Adrenal gland (tissue), 12 donors: ENCODE data around the gene TRIOBP. TPM values are rescaled to one million over a fixed set of nuclear protein-coding genes. Genes with fewer than 3 reads are reported as not detected.
"Not testable (repeated sequence)": the region's sequence is repeated elsewhere in the genome, so short reads cannot be mapped to it uniquely, and the experiment has no call there.

Experiments used
- DNase-seq, 7 donors: peaks; one replicate each; pipeline ENCODE4 v3.0.0-alpha.2; 2019 to 2020
- H3K27ac ChIP-seq, 5 donors: fragments of 200-600 bp; sonication (generic) in 4 of 5; 1 replicate in 3 of 5; 2 replicates in 2 of 5; pipeline versions ENCODE4 v1.5.1 to v1.8.0; 2016 to 2020; ENCODE audit warnings: mild to moderate bottlenecking in 1 of 5
- H3K27me3 ChIP-seq: fragments of 200-600 bp; 2 replicates; pipeline ENCODE4 v1.8.0; 2021
- H3K36me3 ChIP-seq, 2 donors: fragments of 200-600 bp; replicated peaks in 1 of 2; 1 replicate in 1 of 2; 2 replicates in 1 of 2; pipeline versions ENCODE4 v1.5.1 to v1.8.0; 2018 to 2022
- H3K4me1 ChIP-seq, 2 donors: fragments of 200-600 bp; replicated peaks in 1 of 2; 1 replicate in 1 of 2; 2 replicates in 1 of 2; pipeline versions ENCODE4 v1.5.1 to v1.8.0; 2018 to 2021
- H3K4me3 ChIP-seq, 4 donors: fragments of 200-600 bp; sonication (generic) in 3 of 4; one replicate each; pipeline ENCODE4 v1.5.1; 2016 to 2018
- H3K9me3 ChIP-seq, 3 donors: fragments of 200-600 bp; sonication (generic) in 1 of 3; replicated peaks in 1 of 3; 1 replicate in 2 of 3; 2 replicates in 1 of 3; pipeline versions ENCODE4 v1.5.1 to v1.8.0; 2016 to 2021
- POLR2A ChIP-seq, 2 donors: fragments of 450-650 bp; IDR thresholded peaks; one replicate each; pipeline ENCODE4 v1.6.1; 2017; ENCODE audit warnings: antibody characterized with exemption in 2 of 2, mild to moderate bottlenecking in 2 of 2, moderate library complexity in 1 of 2
- WGBS, 4 donors: extraction: QIAGEN DNeasy Blood & Tissue Kit in 2 of 4; methylation state at CpG; one replicate each; pipeline versions ENCODE4 v1.1.5 to v1.1.7; 2013 to 2017; 5-methylcytosine and 5-hydroxymethylcytosine counted together
- intact Hi-C, 2 donors: fragments of 100-400 bp; cut with DNase I; formaldehyde crosslinking; loops; one replicate each; pipeline versions ENCODE4 v1.14.1 to v1.15.0; 2022 to 2023
- polyA plus RNA-seq, 3 donors: library from polyadenylated mRNA; stranded (reverse); fragments of 200-250 nt in 2 of 3; fragments of 350-450 nt in 1 of 3; fragmentation: Illumina TruSeq in 1 of 3; extraction: RNeasy Lipid Tissue Mini Kit (QIAGEN cat#74804) in 1 of 3; gene quantifications; one replicate each; pipeline ENCODE4 v1.2.3, GENCODE V29; 2013 to 2014
- total RNA-seq, 9 donors: library from RNA; depleted of rRNA in 4 of 9; stranded (reverse); fragments of >200 nt in 4 of 9; fragments of 120-200 nt in 1 of 9; fragmentation: NEBNext Ultra II Directional in 1 of 9; extraction: Animal tissue kit (Norgen Biotek cat#: 25700) in 1 of 9; gene quantifications; one replicate each; pipeline versions ENCODE4 v1.1.0 to v1.2.4, GENCODE V29; 2013 to 2023
- TF ChIP-seq, protein P1 (sequence below), 6 experiments: fragments of 450-650 bp in 4 of 6; fragments of 200-600 bp in 2 of 6; sonication (generic) in 1 of 6; IDR thresholded peaks; 1 replicate in 5 of 6; 2 replicates in 1 of 6; pipeline versions ENCODE4 v1.5.1 to v1.8.0; 2016 to 2021; ENCODE audit warnings: antibody characterized with exemption in 6 of 6, mild to moderate bottlenecking in 2 of 6, moderate library complexity in 1 of 6
- donor health status: healthy with polysubstance abuse.
- donor health status: Bipolar disorder and iron deficiency.
- donor health status: DM: yes; HTN: yes; CAD: no.
- donor health status: DM: no; HTN: no; CAD: no.
- donor health status: DM: no; HTN: no; CAD: no.
- donor health status: DM: yes; HTN: yes; CAD: no.

Gene TRIOBP
- total and polyA plus RNA-seq, 12 donors, result 24.6 to 146 (median 90.3) TPM

DNA sequence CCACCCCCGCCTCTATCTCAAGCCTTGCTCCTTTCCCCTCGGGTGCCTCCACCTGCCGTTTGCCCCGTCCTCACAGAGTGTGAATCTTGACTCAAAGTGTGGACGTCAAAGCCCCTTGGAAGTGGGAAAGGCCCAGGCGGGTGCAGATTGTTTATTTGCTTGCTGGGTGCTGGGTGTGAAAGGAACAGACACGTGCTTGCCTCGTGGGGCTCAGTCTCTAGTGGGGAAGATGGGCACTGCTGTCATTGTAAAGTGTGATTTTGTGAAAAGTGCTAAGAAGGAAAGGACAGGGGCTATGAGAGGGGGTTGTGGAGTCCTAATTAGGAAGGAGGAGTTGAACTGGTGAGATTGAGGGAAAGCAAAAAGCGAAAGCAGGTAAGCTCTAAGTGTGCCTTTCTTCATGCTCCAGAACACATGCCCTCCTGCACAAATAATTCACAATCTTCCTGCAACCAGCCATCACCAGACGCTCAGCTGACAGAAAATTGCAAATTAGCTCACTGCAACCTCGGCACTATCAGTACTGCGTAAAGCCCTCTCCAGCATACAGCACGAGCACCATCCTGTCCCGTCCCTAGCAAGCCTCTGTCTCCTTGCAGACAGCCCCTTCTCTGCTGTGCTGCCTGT is 101.1 kb downstream of the TRIOBP start:
- 61 to 68% (median 64%) methylated on average over 13 to 14 of the region's 14 CpGs for WGBS, 4 donors
- no peak overlapping the region for H3K27ac ChIP-seq
- no peaks in the 10 kb centered on the region for H3K27me3 ChIP-seq
- intact Hi-C loops, result loop anchor here in 1 of 2 donors (10.0 kb wide), 1 partner anchor 153 kb away; no protein-coding TSS in a partner anchor
- no peaks in the 10 kb centered on the region for H3K9me3 ChIP-seq
- H3K4me1 ChIP-seq, result peaks cover 4 to 8% of the 10 kb centered on the region in 2 donors
- no peaks in the 10 kb centered on the region for H3K36me3 ChIP-seq
- DNase-seq, result no peak
- TF ChIP-seq POLR2A (IDR thresholded peaks at IDR 0.05), result no peak
- TF ChIP-seq, protein P1, sequence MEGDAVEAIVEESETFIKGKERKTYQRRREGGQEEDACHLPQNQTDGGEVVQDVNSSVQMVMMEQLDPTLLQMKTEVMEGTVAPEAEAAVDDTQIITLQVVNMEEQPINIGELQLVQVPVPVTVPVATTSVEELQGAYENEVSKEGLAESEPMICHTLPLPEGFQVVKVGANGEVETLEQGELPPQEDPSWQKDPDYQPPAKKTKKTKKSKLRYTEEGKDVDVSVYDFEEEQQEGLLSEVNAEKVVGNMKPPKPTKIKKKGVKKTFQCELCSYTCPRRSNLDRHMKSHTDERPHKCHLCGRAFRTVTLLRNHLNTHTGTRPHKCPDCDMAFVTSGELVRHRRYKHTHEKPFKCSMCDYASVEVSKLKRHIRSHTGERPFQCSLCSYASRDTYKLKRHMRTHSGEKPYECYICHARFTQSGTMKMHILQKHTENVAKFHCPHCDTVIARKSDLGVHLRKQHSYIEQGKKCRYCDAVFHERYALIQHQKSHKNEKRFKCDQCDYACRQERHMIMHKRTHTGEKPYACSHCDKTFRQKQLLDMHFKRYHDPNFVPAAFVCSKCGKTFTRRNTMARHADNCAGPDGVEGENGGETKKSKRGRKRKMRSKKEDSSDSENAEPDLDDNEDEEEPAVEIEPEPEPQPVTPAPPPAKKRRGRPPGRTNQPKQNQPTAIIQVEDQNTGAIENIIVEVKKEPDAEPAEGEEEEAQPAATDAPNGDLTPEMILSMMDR (IDR thresholded peaks at IDR 0.05), result no peak
- H3K4me3 ChIP-seq, result no peak overlapping the region

DNA sequence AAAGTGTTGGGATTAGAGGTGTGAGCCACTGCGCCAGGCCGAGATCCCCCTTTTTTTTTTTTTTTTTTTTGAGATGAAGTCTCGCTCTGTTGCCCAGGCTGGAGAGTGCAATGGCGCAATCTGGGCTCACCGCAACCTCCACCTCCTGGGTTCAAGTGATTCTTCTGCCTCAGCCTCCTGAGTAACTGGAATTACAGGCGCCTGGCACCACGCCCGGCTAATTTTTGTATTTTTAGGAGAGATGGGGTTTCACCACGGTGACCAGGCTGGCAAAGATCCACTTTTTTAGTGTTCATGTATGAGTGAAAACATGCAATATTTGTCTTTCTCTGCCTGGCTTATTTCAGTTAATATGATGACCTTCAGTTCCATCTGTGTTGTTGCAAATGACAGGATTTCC is 103.1 kb downstream of the TRIOBP start:
- not testable (repeated sequence) for H3K36me3 ChIP-seq, H3K27me3 ChIP-seq, H3K9me3 ChIP-seq, H3K4me3 ChIP-seq, H3K27ac ChIP-seq, DNase-seq
- 71 to 77% (median 73%) methylated on average over 8 to 9 of the region's 9 CpGs for whole genome bisulfite sequencing, 4 donors
- intact Hi-C loops, result loop anchor here in 1 of 2 donors (10.0 kb wide), 1 partner anchor 155 kb away; no protein-coding TSS in a partner anchor
- peaks cover 5 to 19% of the 10 kb centered on the region in 2 donors for H3K4me1 ChIP-seq

DNA sequence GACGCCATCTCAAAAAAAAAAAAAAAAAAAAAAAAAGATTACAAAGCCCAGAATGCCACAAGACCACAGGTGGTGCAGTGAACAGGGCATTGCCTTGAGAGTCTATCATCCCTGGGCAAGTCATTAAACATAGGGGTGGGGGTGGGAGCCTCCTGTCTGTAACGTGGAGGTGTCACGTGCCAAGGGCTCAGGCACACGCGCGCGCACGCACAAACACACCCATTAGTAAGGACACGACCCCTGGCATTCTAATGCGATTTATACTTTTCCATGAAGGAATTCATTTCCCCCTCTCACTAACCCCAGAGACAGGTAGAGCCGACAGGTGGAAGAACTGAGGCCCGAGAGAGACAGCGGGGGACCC is 105.1 kb downstream of the TRIOBP start:
- no peaks in the 10 kb centered on the region for H3K9me3 ChIP-seq
- intact Hi-C loops, result no loop called here
- DNase-seq, result peak in 1 of 7 donors; percentile 39
- TF ChIP-seq, protein P1 (IDR thresholded peaks at IDR 0.05), result no peak
- no peak for TF ChIP-seq POLR2A (IDR thresholded peaks at IDR 0.05)
- peaks cover 22 to 34% of the 10 kb centered on the region in 2 donors for H3K4me1 ChIP-seq
- H3K36me3 ChIP-seq, result no peaks in the 10 kb centered on the region
- H3K27me3 ChIP-seq, result no peaks in the 10 kb centered on the region
- H3K4me3 ChIP-seq, result peak overlapping the region in 3 of 4 donors; percentile 54 to 74 (median 62)
- H3K27ac ChIP-seq, result no peak overlapping the region
- WGBS, 4 donors, result 2 to 4% (median 4%) methylated on average over 12 to 13 of the region's 13 CpGs

DNA sequence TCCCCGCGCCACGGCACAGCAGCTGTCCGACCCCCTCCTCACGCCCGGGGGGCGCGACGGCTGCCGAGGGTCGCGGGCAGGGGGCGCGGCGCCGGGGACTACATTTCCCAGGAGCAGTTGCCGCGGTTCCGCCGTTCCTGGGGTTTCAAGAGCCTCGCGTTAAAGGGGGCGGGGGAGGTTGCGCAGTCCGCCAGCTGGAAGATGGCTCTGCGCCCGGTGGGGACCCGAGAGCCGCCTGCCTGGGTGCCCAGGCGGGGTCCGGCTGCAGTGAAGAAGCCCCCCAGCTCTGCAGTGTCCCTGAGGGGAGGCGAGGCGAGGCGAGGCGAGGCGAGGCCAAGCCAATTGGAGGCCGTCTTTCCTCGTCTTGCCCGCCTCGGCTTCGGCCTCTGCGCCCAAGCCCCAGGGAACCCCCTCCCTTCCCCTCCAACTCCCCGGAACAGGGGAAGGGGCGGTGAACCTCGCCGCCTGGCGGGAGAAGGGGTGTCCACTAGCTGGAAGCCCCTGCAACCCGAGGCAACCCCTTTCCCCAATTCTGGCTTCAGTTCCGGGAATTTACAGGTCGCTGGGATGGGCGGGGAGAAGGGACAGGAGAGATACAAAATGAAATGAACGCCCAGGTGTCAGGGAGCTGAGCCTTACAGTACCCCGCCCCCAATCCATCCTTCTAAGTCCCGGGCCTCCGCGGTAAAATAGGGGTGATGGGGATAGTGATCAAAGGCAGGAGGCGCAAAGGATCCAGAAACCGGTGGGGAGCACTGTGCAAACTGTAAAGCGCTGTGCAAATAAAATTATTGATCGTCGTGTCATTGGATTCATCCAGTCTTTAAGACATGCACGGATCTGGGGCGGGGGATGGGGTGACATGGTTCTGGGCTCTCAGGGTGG is 105.7 kb downstream of the TRIOBP start:
- H3K36me3 ChIP-seq, result no peaks in the 10 kb centered on the region
- H3K27me3 ChIP-seq, result no peaks in the 10 kb centered on the region
- 2 to 5% (median 3%) methylated on average over 37 to 63 of the region's 63 CpGs for WGBS, 4 donors
- intact Hi-C loops, result no loop called here
- H3K9me3 ChIP-seq, result no peaks in the 10 kb centered on the region
- TF ChIP-seq, protein P1 (IDR thresholded peaks at IDR 0.05), result no peak
- TF ChIP-seq POLR2A (IDR thresholded peaks at IDR 0.05), result peak in 1 of 2 donors; percentile 23
- H3K4me1 ChIP-seq, result peaks cover 27 to 39% of the 10 kb centered on the region in 2 donors
- peak overlapping the region; percentile 54 to 74 (median 60) for H3K4me3 ChIP-seq
- peak overlapping the region in 2 of 5 donors; percentile 42 to 56 for H3K27ac ChIP-seq
- DNase-seq, result peak in 6 of 7 donors; percentile 54 to 73 (median 66)
